Liver (tissue), 9 donors: ENCODE data around the gene BLNK. TPM values are rescaled to one million over a fixed set of nuclear protein-coding genes. Genes with fewer than 3 reads are reported as not detected.

Experiments used
- DNase-seq: peaks from one replicate; pipeline ENCODE4 v3.0.0-alpha.2; 2017; ENCODE audit warnings: low spot score
- H3K27ac ChIP-seq, 2 donors: one replicate each; pipeline ENCODE4 v1.7.0; 2013; ENCODE audit warnings: inconsistent platforms in 2 of 2, low read length in 2 of 2, control low read depth in 1 of 2, low read depth in 1 of 2, mild to moderate bottlenecking in 1 of 2
- H3K27me3 ChIP-seq, 4 donors: one replicate each; pipeline versions ENCODE4 v1.6.1 to v1.7.0; 2013; ENCODE audit warnings: low read length in 3 of 4, inconsistent platforms in 1 of 4, mild to moderate bottlenecking in 1 of 4, moderate library complexity in 1 of 4; ENCODE audit not compliant: control insufficient read depth in 4 of 4, insufficient read depth in 4 of 4
- H3K36me3 ChIP-seq, 4 donors: one replicate each; pipeline versions ENCODE4 v1.6.1 to v1.7.0; 2013; ENCODE audit warnings: low read length in 3 of 4, mild to moderate bottlenecking in 3 of 4, low read depth in 1 of 4, moderate library complexity in 1 of 4; ENCODE audit not compliant: control insufficient read depth in 4 of 4, insufficient read depth in 3 of 4
- H3K4me1 ChIP-seq, 4 donors: one replicate each; pipeline versions ENCODE4 v1.6.1 to v1.7.0; 2013; ENCODE audit warnings: low read length in 3 of 4, mild to moderate bottlenecking in 3 of 4, moderate library complexity in 1 of 4; ENCODE audit not compliant: control insufficient read depth in 4 of 4, insufficient read depth in 4 of 4
- H3K4me3 ChIP-seq, 3 donors: one replicate each; pipeline versions ENCODE4 v1.6.1 to v1.7.0; 2013; ENCODE audit warnings: low read length in 3 of 3, control low read depth in 1 of 3, low read depth in 1 of 3, mild to moderate bottlenecking in 1 of 3
- H3K9ac ChIP-seq, 2 donors: one replicate each; pipeline ENCODE4 v1.7.0; 2013; ENCODE audit warnings: low read length in 2 of 2, mild to moderate bottlenecking in 2 of 2, moderate library complexity in 2 of 2, control low read depth in 1 of 2, low read depth in 1 of 2
- H3K9me3 ChIP-seq, 4 donors: one replicate each; pipeline versions ENCODE4 v1.6.1 to v1.7.0; 2013; ENCODE audit warnings: low read length in 3 of 4; ENCODE audit not compliant: control insufficient read depth in 4 of 4
- ATF3 ChIP-seq: IDR thresholded peaks from 2 replicates; pipeline ENCODE4 v1.6.1; 2016; ENCODE audit warnings: antibody characterized with exemption
- EGR1 ChIP-seq, 2 donors: IDR thresholded peaks; 2 replicates each; pipeline ENCODE4 v1.6.1; 2016 to 2018; ENCODE audit warnings: antibody characterized with exemption in 2 of 2, low read depth in 2 of 2
- FOXA1 ChIP-seq: IDR thresholded peaks from 2 replicates; pipeline ENCODE4 v1.6.1; 2016; ENCODE audit warnings: antibody characterized with exemption
- FOXA2 ChIP-seq: IDR thresholded peaks from 2 replicates; pipeline ENCODE4 v1.6.1; 2016; ENCODE audit warnings: antibody characterized with exemption
- GABPA ChIP-seq, 2 donors: IDR thresholded peaks in 1 of 2; conservative IDR thresholded peaks in 1 of 2; 2 replicates each; pipeline ENCODE4 v1.6.1; 2016; ENCODE audit warnings: antibody characterized with exemption in 2 of 2, mild to moderate bottlenecking in 1 of 2, moderate library complexity in 1 of 2
- HNF4A ChIP-seq, 2 donors: conservative IDR thresholded peaks; 2 replicates each; pipeline ENCODE4 v1.6.1; 2016; ENCODE audit warnings: antibody characterized with exemption in 2 of 2, mild to moderate bottlenecking in 2 of 2
- JUND ChIP-seq, 2 donors: IDR thresholded peaks; 2 replicates each; pipeline ENCODE4 v1.6.1; 2016; ENCODE audit warnings: antibody characterized with exemption in 2 of 2
- MAX ChIP-seq: IDR thresholded peaks from 2 replicates; pipeline ENCODE4 v1.6.1; 2016; ENCODE audit warnings: antibody characterized with exemption
- RAD21 ChIP-seq, 2 donors: IDR thresholded peaks; 2 replicates each; pipeline ENCODE4 v1.6.1; 2016; ENCODE audit warnings: antibody characterized with exemption in 2 of 2, mild to moderate bottlenecking in 2 of 2
- REST ChIP-seq: IDR thresholded peaks from 2 replicates; pipeline ENCODE4 v1.6.1; 2016; ENCODE audit warnings: antibody characterized with exemption, mild to moderate bottlenecking
- RXRA ChIP-seq, 2 donors: IDR thresholded peaks; 2 replicates each; pipeline ENCODE4 v1.6.1; 2017 to 2018; ENCODE audit warnings: antibody characterized with exemption in 2 of 2, mild to moderate bottlenecking in 1 of 2
- SP1 ChIP-seq: IDR thresholded peaks from 2 replicates; pipeline ENCODE4 v1.6.1; 2018; ENCODE audit warnings: antibody characterized with exemption, mild to moderate bottlenecking
- TAF1 ChIP-seq: conservative IDR thresholded peaks from 2 replicates; pipeline ENCODE4 v1.6.1; 2016; ENCODE audit warnings: antibody characterized with exemption, mild to moderate bottlenecking
- YY1 ChIP-seq: IDR thresholded peaks from 2 replicates; pipeline ENCODE4 v1.6.1; 2016; ENCODE audit warnings: antibody characterized with exemption, mild to moderate bottlenecking
- WGBS: extraction: QIAGEN DNeasy Blood & Tissue Kit; methylation state at CpG from one replicate; pipeline ENCODE4 v1.1.7; 2013; 5-methylcytosine and 5-hydroxymethylcytosine counted together
- polyA plus RNA-seq, 2 donors: library from polyadenylated mRNA; stranded (reverse) in 1 of 2; unstranded in 1 of 2; fragments of 200-250 nt in 1 of 2; fragments of >200 nt in 1 of 2; fragmentation: Nextera tagmentation in 1 of 2; extraction: Ambion mirVana in 1 of 2; gene quantifications; one replicate each; pipeline versions ENCODE4 v1.2.1 to v1.2.3, GENCODE V29; 2013 to 2015
- total RNA-seq, 2 donors: library from RNA; depleted of rRNA; stranded (reverse); fragments of >200 nt; gene quantifications; one replicate each; pipeline ENCODE4 v1.2.3, GENCODE V29; 2014
- TF ChIP-seq, protein P1 (sequence below): fragments of 150-350 bp; IDR thresholded peaks from 2 replicates; pipeline ENCODE4 v1.5.1; 2017; ENCODE audit warnings: improper control_type of control experiment, low read depth, low read length; ENCODE audit not compliant: missing input control
- TF ChIP-seq, protein P2 (sequence below): IDR thresholded peaks from 2 replicates; pipeline ENCODE4 v1.6.1; 2016; ENCODE audit warnings: antibody characterized with exemption
- donor health status: healthy.
- donor health status: healthy.
- donor health status: healthy.
- donor health status: healthy.
- donor health status: healthy.

Gene BLNK
- total and polyA plus RNA-seq, 4 donors, result 3.3 to 45.2 (median 14.5) TPM

- Histone ChIP-seq H3K4me3 (no peak overlapping the region), H3K36me3 (no peaks in the 10 kb centered on the region), H3K27ac (peak overlapping the region; percentile 91 to 94), H3K4me1 (peaks cover 8 to 44% (median 24%) of the 10 kb centered on the region in 4 donors), H3K9me3 (no peaks in the 10 kb centered on the region), H3K27me3 (no peaks in the 10 kb centered on the region), H3K9ac (no peak overlapping the region)
- TF ChIP-seq, protein P1, sequence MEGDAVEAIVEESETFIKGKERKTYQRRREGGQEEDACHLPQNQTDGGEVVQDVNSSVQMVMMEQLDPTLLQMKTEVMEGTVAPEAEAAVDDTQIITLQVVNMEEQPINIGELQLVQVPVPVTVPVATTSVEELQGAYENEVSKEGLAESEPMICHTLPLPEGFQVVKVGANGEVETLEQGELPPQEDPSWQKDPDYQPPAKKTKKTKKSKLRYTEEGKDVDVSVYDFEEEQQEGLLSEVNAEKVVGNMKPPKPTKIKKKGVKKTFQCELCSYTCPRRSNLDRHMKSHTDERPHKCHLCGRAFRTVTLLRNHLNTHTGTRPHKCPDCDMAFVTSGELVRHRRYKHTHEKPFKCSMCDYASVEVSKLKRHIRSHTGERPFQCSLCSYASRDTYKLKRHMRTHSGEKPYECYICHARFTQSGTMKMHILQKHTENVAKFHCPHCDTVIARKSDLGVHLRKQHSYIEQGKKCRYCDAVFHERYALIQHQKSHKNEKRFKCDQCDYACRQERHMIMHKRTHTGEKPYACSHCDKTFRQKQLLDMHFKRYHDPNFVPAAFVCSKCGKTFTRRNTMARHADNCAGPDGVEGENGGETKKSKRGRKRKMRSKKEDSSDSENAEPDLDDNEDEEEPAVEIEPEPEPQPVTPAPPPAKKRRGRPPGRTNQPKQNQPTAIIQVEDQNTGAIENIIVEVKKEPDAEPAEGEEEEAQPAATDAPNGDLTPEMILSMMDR, result no peak
- TF ChIP-seq SP1 (no peak), JUND (IDR thresholded peaks at IDR 0.05) (no peak), RAD21 (IDR thresholded peaks at IDR 0.05) (no peak), YY1 (no peak), REST (no peak), MAX (no peak), EGR1 (IDR thresholded peaks at IDR 0.05; ENCODE audit: low read depth in 2 of 2) (no peak), GABPA (IDR thresholded peaks at IDR 0.05 in 1 of 2, conservative IDR thresholded peaks at IDR 0.05 in 1 of 2) (no peak)
- WGBS, result 74% methylated on average over 8 of the region's 8 CpGs
- DNase-seq, result no peak
These were observed 1.2 kb upstream of the BLNK start for GRCh38 chr10:96272316-96273280.

- no peaks in the 10 kb centered on the region for H3K9me3 ChIP-seq
- peak overlapping the region; percentile 80 to 95 (median 95) for H3K4me3 ChIP-seq
- H3K27me3 ChIP-seq, result no peaks in the 10 kb centered on the region
- DNase-seq, result no peak
- H3K36me3 ChIP-seq, result no peaks in the 10 kb centered on the region
- H3K4me1 ChIP-seq, result peaks cover 10 to 54% (median 35%) of the 10 kb centered on the region in 4 donors
- H3K9ac ChIP-seq, result peak overlapping the region; percentile 84 to 97
- peak overlapping the region; percentile 91 to 94 for H3K27ac ChIP-seq
- WGBS, result 25% methylated on average over 2 of the region's 2 CpGs
- no peak for TF ChIP-seq FOXA2
- no peak for TF ChIP-seq RXRA (IDR thresholded peaks at IDR 0.05)
- TF ChIP-seq EGR1 (IDR thresholded peaks at IDR 0.05; ENCODE audit: low read depth in 2 of 2), result no peak
- TF ChIP-seq, protein P2, sequence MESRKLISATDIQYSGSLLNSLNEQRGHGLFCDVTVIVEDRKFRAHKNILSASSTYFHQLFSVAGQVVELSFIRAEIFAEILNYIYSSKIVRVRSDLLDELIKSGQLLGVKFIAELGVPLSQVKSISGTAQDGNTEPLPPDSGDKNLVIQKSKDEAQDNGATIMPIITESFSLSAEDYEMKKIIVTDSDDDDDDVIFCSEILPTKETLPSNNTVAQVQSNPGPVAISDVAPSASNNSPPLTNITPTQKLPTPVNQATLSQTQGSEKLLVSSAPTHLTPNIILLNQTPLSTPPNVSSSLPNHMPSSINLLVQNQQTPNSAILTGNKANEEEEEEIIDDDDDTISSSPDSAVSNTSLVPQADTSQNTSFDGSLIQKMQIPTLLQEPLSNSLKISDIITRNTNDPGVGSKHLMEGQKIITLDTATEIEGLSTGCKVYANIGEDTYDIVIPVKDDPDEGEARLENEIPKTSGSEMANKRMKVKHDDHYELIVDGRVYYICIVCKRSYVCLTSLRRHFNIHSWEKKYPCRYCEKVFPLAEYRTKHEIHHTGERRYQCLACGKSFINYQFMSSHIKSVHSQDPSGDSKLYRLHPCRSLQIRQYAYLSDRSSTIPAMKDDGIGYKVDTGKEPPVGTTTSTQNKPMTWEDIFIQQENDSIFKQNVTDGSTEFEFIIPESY, result no peak
- TF ChIP-seq FOXA1, result no peak
- TF ChIP-seq TAF1, result no peak
- no peak for TF ChIP-seq HNF4A (conservative IDR thresholded peaks at IDR 0.05)
- TF ChIP-seq ATF3, result no peak
- no peak for TF ChIP-seq SP1
- TF ChIP-seq YY1, result no peak
- TF ChIP-seq REST, result no peak
- TF ChIP-seq, protein P1, result no peak
These were observed 798 bp downstream of the BLNK start for GRCh38 chr10:96270571-96270970.
